OCI-LY3 (cell line): ENCODE results near the gene MIPOL1.

Experiments used
- H2AFZ ChIP-seq: fragments of 200-600, 300-600 bp; shearing (Covaris generic); 2 replicates; pipeline ENCODE4 v1.6.0; 2014; ENCODE audit warnings: antibody characterized with exemption, low read depth, low read length
- H3K27ac ChIP-seq: fragments of 200-600, 300-600 bp; sonication (generic); 2 replicates; pipeline ENCODE4 v1.5.1; 2014; ENCODE audit warnings: mild to moderate bottlenecking, low read length, moderate library complexity, mixed read lengths
- H3K27me3 ChIP-seq: fragments of 200-600, 300-600 bp; sonication (generic); 2 replicates; pipeline ENCODE4 v1.6.1; 2014; ENCODE audit warnings: low read depth, low read length, mixed read lengths
- H3K36me3 ChIP-seq: fragments of 200-600, 300-600 bp; sonication (generic); replicated peaks from 2 replicates; pipeline ENCODE3; 2014; ENCODE audit warnings: low read depth, low read length, mixed read lengths
- H3K4me1 ChIP-seq: fragments of 300-600, 200-600 bp; sonication (generic); 2 replicates; pipeline ENCODE4 v1.6.1; 2014; ENCODE audit warnings: low read length, mixed read lengths
- H3K4me2 ChIP-seq: fragments of 200-600, 300-600 bp; sonication (generic); 2 replicates; pipeline ENCODE4 v1.6.1; 2014; ENCODE audit warnings: low read length, mixed read lengths
- H3K4me3 ChIP-seq: fragments of 300-600, 200-600 bp; sonication (generic); 2 replicates; pipeline ENCODE4 v1.5.1; 2014; ENCODE audit warnings: antibody characterized with exemption, mild to moderate bottlenecking, low read length, moderate library complexity
- H3K79me2 ChIP-seq: fragments of 300-600, 200-600 bp; shearing (Covaris generic); 2 replicates; pipeline ENCODE4 v1.6.1; 2014; ENCODE audit warnings: mild to moderate bottlenecking, low read length, mixed read lengths
- H3K9ac ChIP-seq: fragments of 300-600, 200-600 bp; shearing (Covaris generic); 2 replicates; pipeline ENCODE4 v1.6.0; 2014; ENCODE audit warnings: mild to moderate bottlenecking, low read length, moderate library complexity
- H3K9me3 ChIP-seq: fragments of 200-600, 300-600 bp; shearing (Covaris generic); 2 replicates; pipeline ENCODE4 v1.6.1; 2014; ENCODE audit warnings: low read length, mixed read lengths; ENCODE audit not compliant: insufficient read depth
- H4K20me1 ChIP-seq: fragments of 200-600, 300-600 bp; sonication (generic); 2 replicates; pipeline ENCODE4 v1.6.1; 2016; ENCODE audit warnings: low read length, mixed read lengths; ENCODE audit not compliant: insufficient read depth
- CTCF ChIP-seq: fragments of 200-600, 300-600 bp; sonication (generic); IDR thresholded peaks from 2 replicates; pipeline ENCODE4 v1.5.1; 2014; ENCODE audit warnings: antibody characterized with exemption, low read length, low read depth
- EZH2phosphoT487 ChIP-seq: fragments of 200-600 bp; shearing (Covaris generic); IDR thresholded peaks from 2 replicates; pipeline ENCODE4 v1.6.1; 2018; ENCODE audit warnings: antibody characterized with exemption, mixed run types, low read depth

The MIPOL1 gene

GRCh38 chr14:37422748-37423147, 225.0 kb downstream of the MIPOL1 start:
- Histone ChIP-seq H3K27me3 (no peaks in the 10 kb centered on the region), H4K20me1 (no peaks in the 10 kb centered on the region), H3K9me3 (no peaks in the 10 kb centered on the region), H2AFZ (no peak overlapping the region), H3K4me3 (no peak overlapping the region), H3K27ac (no peak overlapping the region), H3K4me2 (no peak overlapping the region), H3K79me2 (no peaks in the 10 kb centered on the region), H3K36me3 (no peaks in the 10 kb centered on the region), H3K9ac (no peak overlapping the region), H3K4me1 (no peaks in the 10 kb centered on the region)
- no peak for TF ChIP-seq CTCF
- no peak for TF ChIP-seq EZH2phosphoT487

GRCh38 chr14:37428954-37429353, 231.2 kb downstream of the MIPOL1 start:
- Histone ChIP-seq H3K36me3 (no peaks in the 10 kb centered on the region), H4K20me1 (no peaks in the 10 kb centered on the region), H3K9ac (no peak overlapping the region), H3K4me1 (no peaks in the 10 kb centered on the region), H3K27me3 (no peaks in the 10 kb centered on the region), H3K9me3 (no peaks in the 10 kb centered on the region), H2AFZ (no peak overlapping the region), H3K79me2 (no peaks in the 10 kb centered on the region), H3K27ac (no peak overlapping the region), H3K4me2 (no peak overlapping the region), H3K4me3 (no peak overlapping the region)
- TF ChIP-seq CTCF (no peak), EZH2phosphoT487 (no peak)

GRCh38 chr14:37429618-37430017, 231.9 kb downstream of the MIPOL1 start:
- Histone ChIP-seq H3K9me3 (no peaks in the 10 kb centered on the region), H3K27me3 (no peaks in the 10 kb centered on the region), H3K4me1 (no peaks in the 10 kb centered on the region), H2AFZ (no peak overlapping the region), H3K4me3 (no peak overlapping the region), H4K20me1 (no peaks in the 10 kb centered on the region), H3K27ac (no peak overlapping the region), H3K79me2 (no peaks in the 10 kb centered on the region), H3K36me3 (no peaks in the 10 kb centered on the region), H3K4me2 (no peak overlapping the region), H3K9ac (no peak overlapping the region)
- TF ChIP-seq CTCF, result no peak
- TF ChIP-seq EZH2phosphoT487, result no peak

- H3K4me2 ChIP-seq, result no peak overlapping the region
- H3K27ac ChIP-seq, result no peak overlapping the region
- H3K36me3 ChIP-seq, result no peaks in the 10 kb centered on the region
- no peaks in the 10 kb centered on the region for H3K27me3 ChIP-seq
- no peaks in the 10 kb centered on the region for H3K79me2 ChIP-seq
- H3K4me3 ChIP-seq, result no peak overlapping the region
- H3K9ac ChIP-seq, result no peak overlapping the region
- H4K20me1 ChIP-seq, result no peaks in the 10 kb centered on the region
- H3K9me3 ChIP-seq, result no peaks in the 10 kb centered on the region
- TF ChIP-seq EZH2phosphoT487, result no peak
- no peak overlapping the region for H2AFZ ChIP-seq
- no peaks in the 10 kb centered on the region for H3K4me1 ChIP-seq
Observed at GRCh38 chr14:37434867-37435266, 237.1 kb downstream of the MIPOL1 start.

GRCh38 chr14:37436519-37436918, 238.8 kb downstream of the MIPOL1 start:
- Histone ChIP-seq H3K79me2 (no peaks in the 10 kb centered on the region), H3K4me2 (no peak overlapping the region), H4K20me1 (no peaks in the 10 kb centered on the region), H3K27ac (no peak overlapping the region), H3K36me3 (no peaks in the 10 kb centered on the region), H2AFZ (no peak overlapping the region), H3K27me3 (no peaks in the 10 kb centered on the region), H3K9me3 (no peaks in the 10 kb centered on the region), H3K4me3 (no peak overlapping the region), H3K9ac (no peak overlapping the region), H3K4me1 (no peaks in the 10 kb centered on the region)
- no peak for TF ChIP-seq EZH2phosphoT487
- no peak for TF ChIP-seq CTCF
